Large intestine (tissue), 3 donors: ENCODE measurements around the gene SEMA5B. TPM values are rescaled to one million over a fixed set of nuclear protein-coding genes. Genes with fewer than 3 reads are reported as not detected.
A peak's percentile ranks its signal among the peaks of the same experiment; 100 is the strongest.

ENCODE experiments used
- DNase-seq, 2 donors: peaks; one replicate each; pipeline versions ENCODE4 v3.0.0 to v3.0.0-alpha.2; 2013
- H3K27ac ChIP-seq: one replicate; pipeline ENCODE4 v1.5.1; 2013; ENCODE audit warnings: low read length
- H3K27me3 ChIP-seq: 2 replicates; pipeline ENCODE4 v1.6.1; 2013; ENCODE audit warnings: low read length; ENCODE audit not compliant: control insufficient read depth, insufficient read depth
- H3K36me3 ChIP-seq: 2 replicates; pipeline ENCODE4 v1.6.1; 2013; ENCODE audit warnings: low read length; ENCODE audit not compliant: control insufficient read depth, insufficient read depth
- H3K4me1 ChIP-seq: one replicate; pipeline ENCODE4 v1.6.1; 2013; ENCODE audit warnings: low read length; ENCODE audit not compliant: control insufficient read depth, insufficient read depth
- H3K4me3 ChIP-seq: one replicate; pipeline ENCODE4 v1.5.1; 2013; ENCODE audit warnings: low read length
- H3K9me3 ChIP-seq: one replicate; pipeline ENCODE4 v1.6.1; 2013; ENCODE audit warnings: mild to moderate bottlenecking, low read depth, low read length, moderate library complexity; ENCODE audit not compliant: control insufficient read depth
- WGBS: methylation state at CpG from one replicate; pipeline ENCODE4 v1.1.5; 2013; ENCODE audit warnings: low lambda C conversion rate; ENCODE audit not compliant: insufficient coverage; 5-methylcytosine and 5-hydroxymethylcytosine counted together
- polyA plus RNA-seq: library from polyadenylated mRNA; unstranded; fragments of 120-200 nt; gene quantifications from one replicate; pipeline ENCODE4 v1.2.1, GENCODE V29; 2013

The SEMA5B gene
- polyA plus RNA-seq, 1 donor = 5.4 TPM

- no peaks in the 10 kb centered on the region for H3K9me3 ChIP-seq
- H3K27ac ChIP-seq = no peak overlapping the region
- H3K4me3 ChIP-seq = no peak overlapping the region
- DNase-seq = no peak
- WGBS = no CpG with 5 or more reads among the region's 5 CpGs
- H3K4me1 ChIP-seq = peaks cover 18% of the 10 kb centered on the region
- no peaks in the 10 kb centered on the region for H3K27me3 ChIP-seq
- no peaks in the 10 kb centered on the region for H3K36me3 ChIP-seq
Observed at GRCh38 chr3:122936986-122937385, 90.6 kb downstream of the SEMA5B start.

GRCh38 chr3:122936335-122936734 is 91.2 kb downstream of the SEMA5B start:
- WGBS = no CpG with 5 or more reads among the region's 9 CpGs

DNA sequence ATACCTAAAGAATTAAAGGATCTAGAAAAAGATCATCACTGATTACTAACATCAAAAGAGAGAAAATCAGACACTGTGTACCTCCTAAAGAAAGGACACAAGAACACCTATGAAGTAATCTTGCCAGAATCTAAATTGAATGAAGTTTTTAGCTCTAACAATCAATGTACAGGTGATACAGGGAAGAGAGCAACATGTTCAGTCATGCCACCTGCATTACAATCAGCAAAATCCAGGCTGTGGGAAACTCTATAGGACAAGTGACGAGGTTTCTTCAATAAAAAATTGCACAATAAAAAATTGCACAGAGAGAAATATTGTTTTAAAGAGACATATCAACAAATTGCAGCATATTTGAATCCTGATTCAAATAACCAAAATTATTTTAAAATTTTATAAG is 93.3 kb downstream of the SEMA5B start:
- Histone ChIP-seq H3K27me3 (no peaks in the 10 kb centered on the region), H3K36me3 (no peaks in the 10 kb centered on the region), H3K4me1 (peaks cover 33% of the 10 kb centered on the region), H3K27ac (no peak overlapping the region), H3K4me3 (no peak overlapping the region), H3K9me3 (no peaks in the 10 kb centered on the region)
- no CpG with 5 or more reads among the region's 1 CpG for WGBS
- no peak for DNase-seq

More at GRCh38 chr3:122936335-122936734, 91.2 kb downstream of the SEMA5B start:
- peak in 1 of 2 donors; percentile 45 for DNase-seq
- Histone ChIP-seq H3K36me3 (no peaks in the 10 kb centered on the region), H3K27ac (no peak overlapping the region), H3K27me3 (no peaks in the 10 kb centered on the region), H3K9me3 (no peaks in the 10 kb centered on the region), H3K4me3 (no peak overlapping the region), H3K4me1 (peaks cover 22% of the 10 kb centered on the region)

DNA sequence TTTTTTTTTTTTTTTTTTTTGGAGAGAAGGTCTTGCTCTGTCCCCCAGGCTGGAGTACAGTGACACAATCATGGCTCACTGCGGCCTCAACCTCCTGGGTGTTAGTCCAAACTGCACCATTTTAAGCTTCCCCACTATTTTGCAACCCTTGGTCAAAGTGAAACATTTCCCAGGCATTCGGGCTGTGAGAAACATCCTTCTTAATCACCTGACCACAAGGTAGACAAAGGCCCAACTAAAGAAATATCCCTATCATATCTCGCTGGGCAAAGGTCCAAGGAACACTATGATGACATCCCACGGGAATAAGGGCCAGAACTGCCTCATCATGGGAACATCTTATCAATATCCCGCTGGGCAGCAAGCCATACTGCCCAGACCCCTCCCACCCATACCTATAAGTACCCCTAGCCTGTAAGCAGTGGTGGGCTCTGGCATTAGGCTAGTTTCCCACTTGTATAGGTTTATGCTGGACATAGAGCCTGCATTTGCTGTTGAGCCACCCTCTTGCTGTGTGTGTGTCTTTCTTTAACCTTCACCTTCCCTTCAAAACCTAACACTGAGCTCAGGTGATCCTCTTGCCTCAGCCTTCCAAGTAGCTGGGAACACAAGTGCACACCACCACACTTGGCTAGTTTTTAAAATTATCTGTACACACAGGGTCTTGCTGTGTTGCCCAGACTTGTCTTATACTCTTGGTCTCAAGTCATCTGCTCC is 95.2 kb downstream of the SEMA5B start:
- Histone ChIP-seq H3K27me3 (no peaks in the 10 kb centered on the region), H3K9me3 (no peaks in the 10 kb centered on the region), H3K36me3 (no peaks in the 10 kb centered on the region), H3K4me3 (no peak overlapping the region), H3K27ac (peak overlapping the region; percentile 56), H3K4me1 (peaks cover 31% of the 10 kb centered on the region)
- peak; percentile 84 to 91 for DNase-seq
- no CpG with 5 or more reads among the region's 5 CpGs for WGBS

DNA sequence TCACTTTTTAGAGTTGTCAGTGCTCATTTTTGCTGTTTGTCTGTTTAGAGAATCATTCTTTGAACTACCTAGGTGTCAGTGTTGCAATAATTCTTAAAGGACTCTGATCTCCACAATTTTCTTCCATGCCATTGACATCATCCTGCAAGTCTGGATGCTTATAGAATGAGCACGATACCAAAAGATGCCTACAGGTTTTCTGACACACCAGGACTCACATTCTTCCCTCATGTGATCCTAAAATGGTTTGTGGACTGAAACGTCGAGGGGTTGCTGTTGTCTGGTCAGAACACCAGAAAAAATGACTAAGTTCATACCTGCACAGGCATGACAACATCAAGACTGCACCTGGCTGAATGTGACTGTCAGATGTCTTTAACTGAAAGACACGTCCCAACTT is 95.9 kb downstream of the SEMA5B start:
- H3K4me1 ChIP-seq = peaks cover 31% of the 10 kb centered on the region
- H3K4me3 ChIP-seq = no peak overlapping the region
- H3K27ac ChIP-seq = peak overlapping the region; percentile 56
- no peaks in the 10 kb centered on the region for H3K36me3 ChIP-seq
- H3K9me3 ChIP-seq = no peaks in the 10 kb centered on the region
- no peaks in the 10 kb centered on the region for H3K27me3 ChIP-seq
- peak in 1 of 2 donors; percentile 64 for DNase-seq
- no CpG with 5 or more reads among the region's 4 CpGs for WGBS

DNA sequence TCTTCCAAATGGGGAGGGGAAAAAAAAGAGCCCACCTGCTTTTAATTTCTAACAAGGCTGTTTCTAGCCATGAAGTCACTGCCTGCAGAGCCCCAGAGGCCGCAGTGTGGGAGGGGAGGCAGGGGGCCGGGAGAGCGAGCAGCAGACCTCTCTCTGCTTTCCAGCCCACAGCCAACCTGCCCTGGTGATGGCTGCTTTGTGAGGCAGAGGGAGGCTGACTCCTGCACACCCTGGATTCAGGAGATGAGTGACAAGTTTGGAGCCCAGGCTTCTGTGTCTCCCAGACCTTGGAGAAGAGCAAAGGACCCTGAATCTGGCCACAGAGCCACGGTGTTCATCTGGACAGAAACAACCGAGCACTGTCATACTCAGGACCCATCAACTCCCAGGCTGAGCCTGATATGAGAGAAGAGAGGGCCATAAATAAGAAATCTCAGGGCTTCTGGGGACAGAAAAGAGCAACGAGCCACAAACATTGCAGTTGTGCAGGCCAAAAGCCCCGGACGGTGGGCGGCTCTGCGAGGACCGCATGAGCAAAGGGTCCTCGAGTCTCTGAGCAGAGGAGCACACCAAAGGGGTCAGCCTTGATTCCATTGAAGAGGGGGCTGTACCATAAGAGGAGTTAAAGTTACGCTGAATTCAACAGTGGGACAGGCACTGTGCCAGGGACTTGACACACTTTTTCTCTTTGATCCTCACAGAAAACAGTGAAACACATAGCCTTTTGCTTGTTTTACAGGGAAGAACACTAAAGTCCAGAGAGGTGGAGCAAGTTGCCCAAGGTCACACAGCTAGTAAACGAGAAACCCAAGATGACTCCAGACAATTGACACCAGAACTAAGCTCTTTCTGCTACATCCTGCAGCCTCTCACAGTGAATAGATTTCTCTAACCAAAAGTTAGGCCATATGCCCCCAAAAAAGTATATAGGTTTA is 97.2 kb downstream of the SEMA5B start:
- Histone ChIP-seq H3K27me3 (no peaks in the 10 kb centered on the region), H3K4me1 (peaks cover 31% of the 10 kb centered on the region), H3K27ac (no peak overlapping the region), H3K9me3 (no peaks in the 10 kb centered on the region), H3K36me3 (no peaks in the 10 kb centered on the region), H3K4me3 (no peak overlapping the region)
- no CpG with 5 or more reads among the region's 14 CpGs for whole genome bisulfite sequencing
- DNase-seq = no peak

GRCh38 chr3:122929188-122930062 is 98.1 kb downstream of the SEMA5B start:
- no peak overlapping the region for H3K4me3 ChIP-seq
- no CpG with 5 or more reads among the region's 12 CpGs for WGBS
- DNase-seq = peak in 1 of 2 donors; percentile 42

GRCh38 chr3:122928396-122929187 is 99.0 kb downstream of the SEMA5B start:
- Histone ChIP-seq H3K36me3 (no peaks in the 10 kb centered on the region), H3K9me3 (no peaks in the 10 kb centered on the region), H3K4me1 (peaks cover 31% of the 10 kb centered on the region), H3K4me3 (no peak overlapping the region), H3K27me3 (peaks cover 7% of the 10 kb centered on the region), H3K27ac (no peak overlapping the region)
- WGBS = no CpG with 5 or more reads among the region's 24 CpGs
- DNase-seq = no peak

More at GRCh38 chr3:122929188-122930062, 98.1 kb downstream of the SEMA5B start:
- Histone ChIP-seq H3K36me3 (no peaks in the 10 kb centered on the region), H3K27me3 (peaks cover 1% of the 10 kb centered on the region), H3K9me3 (no peaks in the 10 kb centered on the region), H3K27ac (no peak overlapping the region), H3K4me1 (peaks cover 31% of the 10 kb centered on the region)

DNA sequence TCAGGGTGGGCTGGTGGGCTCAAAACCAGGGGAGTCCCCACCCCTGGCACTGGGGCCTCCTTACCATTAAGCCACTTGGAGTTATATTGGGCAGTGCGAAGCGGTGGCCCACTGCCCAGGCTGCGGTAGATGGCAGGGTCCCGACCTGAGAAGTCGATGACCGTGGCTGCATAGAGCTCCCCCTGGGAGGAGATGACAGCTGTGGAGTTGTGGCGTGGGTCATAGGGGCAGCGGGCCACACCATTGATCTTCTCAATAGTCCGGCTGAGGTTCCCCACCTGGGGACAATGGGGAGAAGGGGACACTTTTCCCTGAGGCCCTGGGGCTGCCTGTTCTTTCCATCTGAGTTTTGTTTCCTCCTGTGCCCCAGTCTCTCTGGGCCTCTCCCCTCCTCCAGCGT is 99.8 kb downstream of the SEMA5B start:
- no CpG with 5 or more reads among the region's 10 CpGs for WGBS
- peaks cover 16% of the 10 kb centered on the region for H3K27me3 ChIP-seq

More for the DNA sequence above, 99.8 kb downstream of the SEMA5B start:
- H3K36me3 ChIP-seq = no peaks in the 10 kb centered on the region
- no peaks in the 10 kb centered on the region for H3K9me3 ChIP-seq
- H3K4me3 ChIP-seq = no peak overlapping the region
- DNase-seq = no peak
- no peak overlapping the region for H3K27ac ChIP-seq
- H3K4me1 ChIP-seq = peaks cover 26% of the 10 kb centered on the region
